GM21717 (cell line): ENCODE results near the gene EXOC6B.

ENCODE experiments used
- ATAC-seq: cut with Tn5 transposase; IDR thresholded peaks from one replicate; pipeline ENCODE4 v1.9.1; 2021; ENCODE audit warnings: mild to moderate bottlenecking, moderate library complexity; ENCODE audit not compliant: unreplicated experiment

EXOC6B gene

DNA sequence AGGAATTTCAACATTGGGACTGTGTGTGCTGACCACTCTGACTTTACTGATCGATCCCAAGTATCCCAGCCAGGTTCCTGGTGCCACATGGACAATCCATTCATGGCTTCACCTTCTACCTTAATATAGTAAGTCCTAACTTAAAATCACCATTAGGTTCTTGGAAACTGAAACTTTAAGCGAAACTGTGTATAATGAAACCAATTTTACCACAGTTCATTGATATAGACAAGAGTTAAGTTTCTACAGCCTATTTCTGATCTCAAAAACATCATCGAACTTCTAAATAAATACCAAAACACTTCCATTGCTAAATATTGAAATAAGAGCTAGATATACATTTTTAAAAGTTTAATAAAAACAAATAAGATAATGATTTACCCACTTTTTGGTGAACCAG, 4.4 kb upstream of the EXOC6B start:
- ATAC-seq, result peak; percentile 40

DNA sequence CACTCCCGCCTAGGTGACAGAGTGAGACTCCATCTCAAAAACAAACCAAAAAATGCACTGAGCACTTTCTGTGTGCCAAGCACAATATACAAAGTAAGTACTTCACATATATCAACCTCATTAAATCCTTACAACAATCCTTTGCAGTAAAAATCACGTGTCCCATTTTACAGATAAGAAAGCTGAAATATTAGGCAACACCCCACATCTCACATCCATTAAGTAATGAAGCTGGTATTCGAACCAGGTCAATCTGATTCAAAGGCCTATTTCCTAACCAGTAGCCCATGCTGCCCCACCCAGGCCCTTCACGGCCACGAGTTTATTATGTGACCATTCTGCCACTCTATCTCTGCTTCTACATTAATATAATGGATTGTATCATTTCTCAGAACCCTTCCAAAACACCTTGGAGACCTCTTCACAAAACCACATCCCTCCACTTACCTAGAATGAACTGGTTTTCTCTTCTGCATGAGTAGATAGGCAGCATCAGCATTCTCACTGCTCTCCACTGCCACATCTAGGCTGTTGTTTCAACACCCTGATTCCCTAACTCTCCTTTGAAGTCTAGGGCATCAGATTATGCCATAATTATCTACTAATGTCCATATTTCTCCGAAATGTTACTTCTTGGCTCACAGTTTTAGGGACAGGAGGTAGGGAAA, 3.1 kb upstream of the EXOC6B start:
- no peak for ATAC-seq

DNA sequence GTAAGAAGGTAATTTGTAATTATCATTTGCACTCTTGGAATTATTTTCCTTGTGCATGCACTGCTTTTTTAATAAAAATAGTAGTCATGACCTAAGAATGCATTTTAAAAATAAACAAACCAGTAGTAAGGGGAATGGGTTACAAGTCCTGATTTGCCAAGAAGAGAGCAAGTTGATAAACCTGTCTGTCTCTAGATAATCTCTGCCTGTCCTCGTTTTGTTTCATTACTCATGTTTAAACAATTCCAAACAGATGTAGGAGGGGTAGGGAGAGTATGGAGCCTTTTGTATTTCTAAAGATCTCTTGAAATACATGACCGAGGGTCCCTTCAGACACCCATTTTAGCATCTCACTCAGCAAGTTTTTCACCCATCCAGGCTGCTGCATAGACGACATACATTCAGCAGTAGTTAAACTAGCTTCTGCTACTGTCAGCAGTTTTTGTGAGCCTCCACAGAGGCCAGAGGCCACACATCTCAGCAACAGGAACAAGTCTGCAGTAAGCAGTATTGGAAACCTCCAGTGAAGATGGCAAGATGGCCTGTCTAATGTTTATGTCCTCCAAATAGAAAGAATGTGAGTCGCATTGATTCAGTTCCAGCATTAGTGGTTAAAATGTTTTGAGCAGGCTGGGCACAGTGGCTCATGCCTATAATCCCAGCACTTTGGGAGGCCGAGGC, 2.3 kb upstream of the EXOC6B start:
- ATAC-seq, result no peak

DNA sequence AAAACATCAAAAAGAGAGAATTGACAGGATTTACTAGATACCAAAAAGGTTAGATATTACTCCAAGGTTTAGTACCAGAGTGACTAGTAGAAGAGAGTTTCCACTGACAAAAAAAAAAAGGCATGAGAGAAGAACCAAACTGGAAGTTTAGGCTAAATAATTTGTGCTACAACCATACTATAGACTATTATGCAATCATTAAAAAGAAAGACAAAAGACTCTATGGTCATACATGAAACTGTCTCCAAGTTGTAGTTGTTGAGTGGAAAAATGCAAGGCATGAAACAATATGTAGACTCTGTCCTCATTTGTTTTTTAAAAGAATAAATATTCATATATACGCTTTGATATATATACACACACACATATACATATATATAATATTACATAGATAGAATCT, 1.7 kb upstream of the EXOC6B start:
- ATAC-seq, result no peak

DNA sequence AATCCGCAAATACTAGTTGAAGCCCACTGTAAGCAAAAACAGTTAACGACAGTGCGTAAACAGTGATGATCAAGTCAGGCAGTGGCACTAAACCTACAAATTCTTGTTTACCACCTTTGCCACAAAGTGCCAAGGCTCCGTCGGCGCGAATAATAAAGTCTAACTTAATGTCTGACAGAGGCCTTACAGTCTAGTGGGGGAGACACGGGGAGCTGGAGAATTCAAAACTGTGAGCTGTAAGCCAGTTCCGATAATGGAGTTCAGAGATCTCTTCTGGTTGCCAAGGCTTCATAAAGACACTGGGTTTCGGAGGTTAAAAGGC, 284 bp upstream of the EXOC6B start:
- no peak for ATAC-seq

DNA sequence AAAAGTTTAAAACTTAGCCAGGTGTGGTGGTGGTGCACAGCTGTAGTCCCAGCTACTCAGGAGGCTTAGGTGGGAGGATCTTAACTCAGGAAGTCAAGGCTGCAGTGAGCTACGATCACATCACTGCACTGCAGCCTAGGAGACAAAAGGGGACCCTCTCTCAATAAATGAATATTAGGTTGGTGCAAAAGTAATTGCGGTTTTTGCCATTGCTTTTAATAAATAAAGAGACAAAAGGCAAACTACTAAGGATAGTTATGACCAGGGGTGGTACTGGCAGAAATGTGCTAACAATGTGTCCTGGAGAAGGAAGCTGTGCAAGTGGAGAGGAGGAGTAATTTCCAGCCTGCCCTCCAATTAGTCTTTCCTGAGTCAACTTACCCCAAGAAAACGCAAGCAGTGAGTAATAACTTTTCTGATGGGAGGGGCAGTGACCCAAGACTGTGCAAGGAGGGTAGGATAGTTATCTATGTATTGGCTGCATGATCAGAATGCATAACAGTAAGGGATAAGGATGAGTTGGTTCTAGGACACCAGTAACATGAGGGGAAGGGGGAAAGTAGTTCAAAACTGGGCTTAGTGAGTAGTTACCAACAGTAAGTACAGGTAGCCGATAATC, 1.5 kb downstream of the EXOC6B start:
- ATAC-seq, result no peak

DNA sequence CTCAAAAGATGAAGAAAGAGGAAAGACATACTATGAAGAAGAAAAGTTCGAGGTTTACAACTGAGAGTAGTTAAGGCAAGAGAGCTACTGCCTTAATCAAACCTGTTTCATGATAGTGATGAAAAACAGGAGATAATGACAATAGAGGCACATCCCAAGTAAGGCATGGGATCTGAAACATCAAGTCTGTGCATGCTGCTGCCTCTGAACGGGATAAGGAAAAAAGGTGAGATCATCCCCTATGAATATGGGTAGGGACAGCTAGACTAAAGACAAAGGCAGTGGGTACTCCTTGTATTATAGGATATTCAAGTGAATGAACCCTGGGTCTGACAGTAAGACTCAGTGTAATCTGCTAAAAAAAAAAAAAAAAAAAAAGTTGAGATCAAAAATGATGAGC, 3.0 kb downstream of the EXOC6B start:
- ATAC-seq, result no peak

DNA sequence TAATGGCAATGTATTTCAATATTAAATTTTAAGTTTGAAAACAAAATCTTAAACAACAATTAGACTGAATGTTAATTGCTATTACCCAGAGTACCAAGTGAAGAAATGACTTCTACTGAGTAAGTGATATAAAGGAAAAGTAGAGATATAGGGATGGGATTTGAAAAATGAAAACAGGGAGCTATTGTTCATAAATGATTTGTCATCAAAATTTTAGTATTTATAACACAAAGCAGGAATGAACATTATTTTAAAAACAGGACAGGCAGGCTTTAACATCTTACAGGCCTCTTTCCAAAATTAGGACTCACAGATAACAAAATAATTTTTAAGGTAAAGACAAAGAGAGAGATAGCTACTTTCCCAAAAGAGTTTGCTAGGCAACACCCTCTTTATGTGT, 3.9 kb downstream of the EXOC6B start:
- ATAC-seq, result no peak

DNA sequence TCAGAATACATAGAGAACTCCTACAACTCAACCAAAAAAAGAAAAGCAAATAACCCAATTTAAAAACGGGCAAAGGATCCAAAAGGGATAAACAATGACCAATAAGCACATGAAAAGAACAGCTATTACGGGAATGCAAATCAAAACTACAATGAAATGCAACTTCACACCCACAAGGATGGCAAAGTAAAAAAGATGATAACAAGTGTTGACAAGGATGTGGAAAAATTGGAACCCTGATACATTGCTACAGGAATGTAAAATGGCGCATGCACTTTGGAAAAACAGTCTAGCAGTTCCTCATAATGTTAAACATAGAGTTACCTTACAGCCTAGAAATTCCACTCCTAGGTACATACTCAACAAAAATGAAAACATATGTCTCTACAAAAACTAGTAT, 4.7 kb downstream of the EXOC6B start:
- no peak for ATAC-seq

DNA sequence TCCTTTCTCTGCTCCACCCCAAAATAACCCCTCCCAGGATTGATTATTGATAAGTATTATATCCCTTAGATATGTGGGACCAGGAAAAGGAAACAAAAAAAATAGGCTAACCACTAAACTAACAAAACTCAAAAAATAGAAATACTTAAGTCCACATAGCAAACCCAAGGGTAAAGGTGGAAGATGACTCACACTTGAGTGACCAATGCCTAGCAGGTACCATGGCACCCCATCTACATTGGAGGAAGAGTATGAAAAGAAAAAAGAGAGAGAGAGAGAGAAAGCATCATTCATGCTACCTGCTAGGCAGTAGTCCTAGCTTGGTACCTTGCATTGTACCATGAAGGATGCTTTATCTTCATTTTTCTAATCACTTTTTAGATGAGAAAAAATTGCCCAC, 6.3 kb downstream of the EXOC6B start:
- ATAC-seq, result no peak

DNA sequence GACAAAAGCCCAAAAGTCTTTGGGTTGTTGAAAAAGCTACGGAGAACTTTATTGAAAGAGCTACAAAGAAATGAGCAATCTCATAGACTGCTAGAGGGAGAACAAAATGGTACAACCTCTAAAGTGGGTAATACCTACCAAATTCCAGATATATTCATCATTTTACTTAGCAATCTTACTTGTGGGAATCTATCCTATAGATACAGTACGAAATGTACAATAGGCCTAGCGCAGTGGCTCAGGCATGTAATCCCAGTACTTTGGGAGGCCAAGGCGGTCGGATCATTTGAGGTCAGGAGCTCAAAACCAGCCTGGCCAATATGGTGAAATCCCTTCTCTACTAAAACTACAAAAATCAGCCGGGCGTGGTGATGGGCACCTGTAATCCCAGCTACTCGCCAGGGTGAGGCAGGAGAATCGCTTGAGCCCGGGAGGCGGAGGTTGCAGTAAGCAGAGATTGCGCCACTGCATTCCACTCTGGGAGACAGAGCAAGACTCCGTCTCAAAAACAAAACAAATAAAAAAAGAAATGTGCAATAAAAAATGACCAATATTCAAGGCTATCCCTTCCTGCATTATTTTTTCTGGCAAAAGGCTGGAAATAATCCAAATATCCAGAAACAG, 10.1 kb downstream of the EXOC6B start:
- no peak for ATAC-seq

DNA sequence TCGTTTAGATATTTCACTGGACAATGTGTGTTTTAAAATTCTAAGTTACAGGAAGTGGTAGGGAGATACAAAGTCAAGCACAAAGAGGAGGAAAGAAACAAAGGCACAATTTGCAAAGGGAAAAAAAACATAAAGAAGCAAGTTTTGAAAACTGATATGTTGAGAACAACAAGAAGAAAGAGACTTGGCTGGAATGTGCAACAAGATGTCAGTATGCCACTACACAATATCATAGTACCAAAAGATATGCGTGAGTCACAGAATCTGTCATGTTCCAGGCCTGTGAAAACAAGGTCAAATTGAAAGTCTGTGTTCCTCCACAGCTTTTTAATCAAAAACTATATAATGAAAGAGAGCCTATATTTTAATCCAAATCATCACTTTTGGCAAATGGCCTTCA, 12.0 kb downstream of the EXOC6B start:
- no peak for ATAC-seq

DNA sequence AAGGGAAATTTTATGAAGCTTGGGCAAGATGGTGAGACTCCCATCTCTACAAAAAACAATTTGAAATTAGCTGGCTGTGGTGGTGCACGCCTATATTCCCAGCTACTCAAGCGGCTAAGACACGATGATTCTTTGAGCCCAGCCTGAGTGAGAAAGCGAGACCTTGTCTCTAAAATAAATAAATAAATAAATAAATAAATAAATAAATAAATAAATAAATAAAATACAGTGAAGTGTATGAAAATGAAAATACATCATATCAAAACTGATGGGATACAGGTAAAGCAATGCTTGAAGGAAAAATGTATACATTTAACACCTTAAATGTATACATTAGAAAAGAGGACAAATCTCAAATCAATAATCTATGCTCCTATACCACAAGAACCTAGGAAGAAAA, 15.7 kb downstream of the EXOC6B start:
- ATAC-seq, result no peak

DNA sequence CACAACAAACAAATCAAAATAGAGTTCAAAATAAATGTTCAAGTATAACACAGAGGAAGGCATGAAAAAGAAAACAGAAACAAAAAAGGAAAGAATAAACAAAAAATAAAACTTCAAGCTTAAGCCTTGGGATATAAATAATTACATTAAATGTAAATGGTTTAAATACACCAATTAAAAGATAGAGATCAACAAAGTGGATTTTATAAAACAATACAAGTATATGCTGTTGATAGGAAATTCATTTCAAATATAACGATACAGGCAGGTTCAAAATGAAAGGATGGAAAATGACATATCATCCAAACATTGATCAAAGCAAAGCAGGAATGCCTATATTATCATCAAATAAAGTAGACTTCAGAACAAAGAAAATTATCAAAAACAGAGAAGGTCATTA, 16.7 kb downstream of the EXOC6B start:
- no peak for ATAC-seq

DNA sequence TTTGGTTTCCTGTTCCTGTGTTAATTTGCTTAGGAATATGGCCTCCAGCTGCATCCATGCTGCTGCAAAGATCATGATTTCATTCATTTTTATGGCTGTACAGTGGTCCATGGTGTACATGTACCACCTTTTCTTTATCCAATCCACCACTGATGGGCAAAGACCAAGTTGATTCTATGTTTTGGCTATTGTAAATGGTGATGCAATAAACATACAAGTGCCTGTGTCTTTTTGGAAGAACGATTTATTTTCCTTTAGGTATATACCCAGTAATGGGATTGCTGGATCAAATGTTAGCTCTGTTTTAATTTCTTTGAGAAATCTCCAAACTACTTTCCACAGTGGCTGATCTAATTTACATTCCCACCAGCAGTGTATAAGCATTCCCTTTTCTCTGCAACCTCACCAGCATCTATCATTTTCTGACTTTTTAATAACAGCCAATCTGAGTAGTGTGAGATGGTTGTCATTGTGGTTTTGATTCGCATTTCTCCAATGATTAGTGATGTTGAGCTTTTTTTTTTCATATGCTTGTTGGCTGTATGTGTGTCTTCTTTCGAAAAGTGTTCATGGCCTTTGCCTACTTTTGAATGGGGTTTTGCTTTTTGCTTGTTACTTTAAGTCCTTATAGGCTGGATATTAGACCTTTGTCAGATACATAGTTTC, 19.4 kb downstream of the EXOC6B start:
- ATAC-seq, result no peak

DNA sequence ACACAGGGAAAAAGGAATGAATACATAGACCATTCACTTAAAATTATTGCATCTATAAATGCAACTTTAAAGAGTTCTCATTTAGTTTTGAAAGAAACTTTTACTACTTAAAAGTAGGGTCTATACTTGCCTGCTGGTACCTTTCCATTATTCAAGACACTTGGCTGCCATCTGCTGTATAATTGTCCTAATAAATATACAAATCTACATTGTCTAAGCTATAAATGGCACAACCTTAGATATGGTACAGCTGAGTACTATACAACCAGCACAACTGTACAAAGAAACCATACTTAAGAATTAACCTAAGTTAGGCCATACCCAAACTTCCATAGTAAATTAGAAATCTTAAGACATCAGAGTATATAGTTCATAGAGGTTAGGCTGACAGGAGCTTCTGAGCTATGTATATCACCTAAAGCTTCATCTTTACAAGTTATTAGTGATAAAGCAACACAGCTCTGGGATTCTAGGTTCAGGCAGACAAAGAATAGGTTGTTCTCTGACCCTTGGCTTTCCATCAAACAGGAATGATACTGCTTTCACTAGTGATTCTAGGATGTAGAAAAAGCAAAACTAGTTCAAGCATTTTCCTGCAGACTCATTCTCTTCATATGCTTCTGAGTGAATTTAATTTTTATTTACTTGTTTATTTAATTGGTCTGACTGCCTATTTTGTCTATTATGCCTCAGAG, 22.1 kb downstream of the EXOC6B start:
- ATAC-seq, result no peak

DNA sequence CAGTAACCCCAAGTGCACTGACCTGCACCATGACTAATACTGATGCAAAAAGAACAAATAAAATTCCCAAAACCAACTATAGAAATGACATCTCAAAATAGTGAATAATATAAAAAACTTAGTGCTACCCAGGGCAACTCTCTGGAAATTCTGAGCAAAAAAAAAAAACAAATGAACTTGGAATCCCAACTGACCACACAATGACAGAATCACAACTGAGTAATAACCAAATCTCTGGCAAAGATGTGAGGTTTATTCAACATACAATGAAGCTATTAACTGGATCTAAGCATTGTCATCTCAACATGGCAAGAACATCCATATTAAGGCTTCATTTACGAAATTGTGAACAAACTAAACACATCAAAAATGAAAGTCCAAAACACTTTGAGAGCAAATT, 22.7 kb downstream of the EXOC6B start:
- ATAC-seq, result no peak

DNA sequence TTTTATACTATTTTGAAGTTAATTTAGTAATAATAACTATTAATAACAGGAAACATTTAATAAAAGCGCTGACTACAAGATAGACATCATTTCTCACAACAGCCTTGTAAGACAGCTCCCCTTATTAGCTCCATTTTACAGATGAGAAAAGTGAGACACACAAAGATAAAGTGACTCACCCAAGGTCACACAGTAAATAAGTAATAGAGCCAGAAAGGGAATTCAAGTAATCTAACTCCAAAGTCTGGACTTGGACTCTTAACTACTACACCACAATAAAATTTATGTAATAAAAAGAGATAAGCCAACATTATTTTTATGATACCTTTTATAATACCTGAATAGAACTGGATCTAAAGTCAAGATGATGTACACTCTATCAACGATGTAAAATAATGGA, 25.3 kb downstream of the EXOC6B start:
- no peak for ATAC-seq

DNA sequence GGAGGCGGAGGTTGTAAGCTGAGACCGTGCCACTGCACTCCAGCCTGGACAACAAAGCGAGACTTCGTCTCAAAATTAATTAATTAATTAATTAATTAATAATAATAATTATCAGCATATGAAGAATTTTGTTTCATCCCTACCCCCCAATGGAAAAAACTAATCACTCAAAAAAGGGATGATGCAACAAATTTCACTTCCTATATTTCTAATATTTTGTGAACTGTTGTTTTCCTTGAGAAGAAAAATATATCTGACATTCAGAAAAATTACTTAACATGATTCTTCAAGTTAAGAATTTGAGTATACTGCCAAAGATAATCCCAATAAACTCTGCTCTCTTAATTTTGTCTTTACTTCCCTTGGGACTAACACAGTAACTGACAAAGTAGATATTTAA, 28.1 kb downstream of the EXOC6B start:
- ATAC-seq, result no peak

DNA sequence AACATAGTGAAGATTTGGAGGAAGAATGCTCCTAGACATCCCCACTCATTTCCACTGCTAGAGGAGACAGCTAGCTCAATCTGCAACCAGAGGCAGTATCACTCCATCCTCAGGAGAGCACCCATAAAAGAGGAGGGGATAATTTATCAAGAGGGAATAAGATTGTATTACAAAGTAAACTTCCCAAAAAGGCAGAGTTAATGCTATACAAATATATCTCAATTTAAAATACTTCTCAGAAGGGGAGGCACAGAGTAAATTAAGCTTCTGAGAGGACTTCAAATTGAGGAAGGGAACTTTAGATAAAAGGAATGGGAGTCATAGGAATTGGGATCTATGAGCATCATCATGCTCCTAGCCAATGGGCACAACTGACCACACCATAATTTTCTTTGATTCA, 29.1 kb downstream of the EXOC6B start:
- no peak for ATAC-seq

DNA sequence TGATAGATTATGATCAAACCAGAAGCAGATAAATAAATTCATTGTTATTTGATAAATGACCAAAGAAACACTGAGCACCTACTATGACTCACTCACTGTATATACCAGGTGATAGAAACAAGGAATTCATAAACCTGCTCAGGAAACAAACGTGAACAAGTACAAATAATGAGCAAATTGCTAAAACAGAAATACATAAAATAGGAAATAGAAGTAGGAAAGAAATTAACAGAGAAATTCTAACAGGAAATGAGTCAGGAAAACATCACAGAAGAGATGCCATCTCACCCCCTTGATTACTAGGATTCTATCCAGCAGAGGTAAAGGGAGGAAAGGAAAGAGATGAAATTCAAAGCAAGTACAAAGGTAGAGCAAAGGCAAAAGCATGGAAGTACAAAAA, 31.3 kb downstream of the EXOC6B start:
- no peak for ATAC-seq
